Karpas-422 (cell line): ENCODE measurements around the gene ELK4. TPM values are rescaled to one million over a fixed set of nuclear protein-coding genes. Genes with fewer than 3 reads are reported as not detected.
A peak's percentile ranks its signal among the peaks of the same experiment; 100 is the strongest.

Experiments
- DNase-seq: peaks from one replicate; pipeline ENCODE4 v3.0.0-alpha.2; 2015
- H2AFZ ChIP-seq: fragments of 200-600 bp; sonication (generic); 2 replicates; pipeline ENCODE4 v1.6.1; 2014; ENCODE audit warnings: antibody characterized with exemption, low read length, mixed read lengths
- H3K27ac ChIP-seq: fragments of 200-600 bp; sonication (generic); 2 replicates; pipeline ENCODE4 v1.5.1; 2014; ENCODE audit warnings: mild to moderate bottlenecking, low read length, moderate library complexity
- H3K27me3 ChIP-seq: fragments of 200-600 bp; sonication (generic); 2 replicates; pipeline ENCODE4 v1.6.1; 2014; ENCODE audit warnings: low read length, mixed read lengths
- H3K36me3 ChIP-seq: fragments of 200-600 bp; sonication (generic); 2 replicates; pipeline ENCODE4 v1.6.1; 2014; ENCODE audit warnings: low read length, mixed read lengths; ENCODE audit not compliant: insufficient read depth
- H3K4me1 ChIP-seq: fragments of 200-600 bp; sonication (generic); 2 replicates; pipeline ENCODE4 v1.6.1; 2014; ENCODE audit warnings: mild to moderate bottlenecking, low read length, mixed read lengths
- H3K4me2 ChIP-seq: fragments of 200-600 bp; sonication (generic); 2 replicates; pipeline ENCODE4 v1.6.1; 2014; ENCODE audit warnings: low read length, low read depth, mild to moderate bottlenecking; ENCODE audit not compliant: poor library complexity, severe bottlenecking
- H3K4me3 ChIP-seq: fragments of 200-600 bp; sonication (generic); 2 replicates; pipeline ENCODE4 v1.5.1; 2014; ENCODE audit warnings: mild to moderate bottlenecking, antibody characterized with exemption, low read length, mixed read lengths
- H3K79me2 ChIP-seq: fragments of 200-600 bp; sonication (generic); 2 replicates; pipeline ENCODE4 v1.6.1; 2014; ENCODE audit warnings: mild to moderate bottlenecking, low read length, mixed read lengths
- H3K9ac ChIP-seq: fragments of 200-600 bp; sonication (generic); 2 replicates; pipeline ENCODE4 v1.6.0; 2014; ENCODE audit warnings: low read length
- H3K9me2 ChIP-seq: fragments of 200-600 bp; sonication (generic), shearing (Covaris generic); replicated peaks from 2 replicates; pipeline ENCODE4 v1.6.0; 2014; ENCODE audit warnings: mild to moderate bottlenecking, low read length, moderate library complexity; ENCODE audit not compliant: insufficient read depth
- H3K9me3 ChIP-seq: fragments of 300-700, 200-600 bp; sonication (generic); 2 replicates; pipeline ENCODE4 v1.6.1; 2014; ENCODE audit warnings: low read length, mixed read lengths
- H4K20me1 ChIP-seq: fragments of 200-600 bp; sonication (generic); 2 replicates; pipeline ENCODE4 v1.6.1; 2014; ENCODE audit warnings: mild to moderate bottlenecking, antibody characterized with exemption, low read length, low read depth; ENCODE audit not compliant: insufficient read depth
- total RNA-seq: library from RNA; depleted of rRNA; stranded (reverse); fragments of >200 nt; shearing (Covaris generic); gene quantifications from 2 replicates; pipeline ENCODE4 v1.2.3, GENCODE V29; 2014; ENCODE audit warnings: low replicate concordance; rRNA removed

Gene ELK4
- total RNA-seq: 24.4 and 57.3 TPM in 2 replicates

- Histone ChIP-seq H3K4me1 (peaks cover 44% of the 10 kb centered on the region), H3K79me2 (peaks cover 40% of the 10 kb centered on the region), H2AFZ (peak within 1 kb of the TSS; percentile 73; the same call in 1 of the 2 replicates), H3K4me2 (peak within 1 kb of the TSS; percentile 97), H3K27ac (peak within 1 kb of the TSS; percentile 95), H3K9ac (peak within 1 kb of the TSS; percentile 94), H4K20me1 (0 out of 2 replicates have a peak, but pooled peaks cover 10% of the 10 kb centered on the region), H3K4me3 (peak within 1 kb of the TSS; percentile 92), H3K9me3 (no peaks in the 10 kb centered on the region), H3K36me3 (no peaks in the 10 kb centered on the region), H3K27me3 (no peaks in the 10 kb centered on the region), H3K9me2 (no peaks in the 10 kb centered on the region)
- peak; percentile 99 for DNase-seq
Observed at GRCh38 chr1:205631768-205632668, at the start of gene ELK4. Gene ELK4 (minus strand): TSS chr1:205632011. CDS start chr1:205623882, 8,129 bp downstream.

- Histone ChIP-seq H4K20me1 (0 out of 2 replicates have a peak, but pooled peaks cover 3% of the 10 kb centered on the region), H3K27me3 (no peaks in the 10 kb centered on the region), H3K4me1 (peaks cover 4% of the 10 kb centered on the region), H3K9ac (no peak overlapping the region), H3K79me2 (no peaks in the 10 kb centered on the region), H3K9me3 (no peaks in the 10 kb centered on the region), H3K4me3 (no peak overlapping the region), H3K4me2 (no peak overlapping the region), H2AFZ (no peak overlapping the region), H3K27ac (no peak overlapping the region), H3K36me3 (no peaks in the 10 kb centered on the region), H3K9me2 (no peaks in the 10 kb centered on the region)
- DNase-seq: no peak
Observed at GRCh38 chr1:205681364-205681763, 49.6 kb upstream of the ELK4 start.

GRCh38 chr1:205680073-205680851, 48.5 kb upstream of the ELK4 start, which contains the start of gene SLC45A3:
Gene SLC45A3 (minus strand): TSS chr1:205680509. CDS start chr1:205664656, 15,853 bp downstream.
- peak within 1 kb of the TSS; percentile 65 for H3K4me2 ChIP-seq
- no peak for DNase-seq
- H3K9me3 ChIP-seq: no peaks in the 10 kb centered on the region
- 0 out of 2 replicates have a peak, but pooled peaks cover 3% of the 10 kb centered on the region for H4K20me1 ChIP-seq
- no peak within 1 kb of the TSS for H3K27ac ChIP-seq
- H3K9me2 ChIP-seq: no peaks in the 10 kb centered on the region
- H3K27me3 ChIP-seq: no peaks in the 10 kb centered on the region
- H3K9ac ChIP-seq: peak within 1 kb of the TSS; percentile 48
- no peaks in the 10 kb centered on the region for H3K36me3 ChIP-seq
- peaks cover 4% of the 10 kb centered on the region for H3K4me1 ChIP-seq
- no peak within 1 kb of the TSS for H2AFZ ChIP-seq
- H3K4me3 ChIP-seq: peak within 1 kb of the TSS; percentile 63; the same call in 1 of the 2 replicates
- H3K79me2 ChIP-seq: no peaks in the 10 kb centered on the region

GRCh38 chr1:205678286-205679111, 46.7 kb upstream of the ELK4 start:
- H4K20me1 ChIP-seq: 0 out of 2 replicates have a peak, but pooled peaks cover 3% of the 10 kb centered on the region
- H3K27ac ChIP-seq: no peak overlapping the region
- no peaks in the 10 kb centered on the region for H3K79me2 ChIP-seq
- no peak overlapping the region for H3K4me2 ChIP-seq
- H3K27me3 ChIP-seq: no peaks in the 10 kb centered on the region
- no peak overlapping the region for H3K9ac ChIP-seq
- H3K36me3 ChIP-seq: no peaks in the 10 kb centered on the region
- no peaks in the 10 kb centered on the region for H3K9me2 ChIP-seq
- DNase-seq: no peak
- H3K9me3 ChIP-seq: no peaks in the 10 kb centered on the region
- H2AFZ ChIP-seq: no peak overlapping the region
- no peak overlapping the region for H3K4me3 ChIP-seq
- peaks cover 4% of the 10 kb centered on the region for H3K4me1 ChIP-seq

GRCh38 chr1:205677167-205677566, 45.4 kb upstream of the ELK4 start:
- H3K9ac ChIP-seq: no peak overlapping the region
- H3K27ac ChIP-seq: no peak overlapping the region
- no peaks in the 10 kb centered on the region for H3K79me2 ChIP-seq
- H4K20me1 ChIP-seq: 0 out of 2 replicates have a peak, but pooled peaks cover 3% of the 10 kb centered on the region
- no peak for DNase-seq
- no peaks in the 10 kb centered on the region for H3K36me3 ChIP-seq
- H2AFZ ChIP-seq: no peak overlapping the region
- H3K9me3 ChIP-seq: no peaks in the 10 kb centered on the region
- H3K4me2 ChIP-seq: no peak overlapping the region
- no peak overlapping the region for H3K4me3 ChIP-seq
- peaks cover 4% of the 10 kb centered on the region for H3K4me1 ChIP-seq
- no peaks in the 10 kb centered on the region for H3K27me3 ChIP-seq
- H3K9me2 ChIP-seq: no peaks in the 10 kb centered on the region

- Histone ChIP-seq H3K9me3 (no peaks in the 10 kb centered on the region), H2AFZ (no peak overlapping the region), H3K4me1 (peaks cover 4% of the 10 kb centered on the region), H3K27me3 (no peaks in the 10 kb centered on the region), H3K9ac (no peak overlapping the region), H3K36me3 (no peaks in the 10 kb centered on the region), H3K9me2 (no peaks in the 10 kb centered on the region), H4K20me1 (0 out of 2 replicates have a peak, but pooled peaks cover 3% of the 10 kb centered on the region), H3K4me3 (no peak overlapping the region), H3K27ac (no peak overlapping the region), H3K4me2 (no peak overlapping the region), H3K79me2 (no peaks in the 10 kb centered on the region)
- no peak for DNase-seq
Observed at GRCh38 chr1:205676597-205676996, 44.8 kb upstream of the ELK4 start.

- DNase-seq: no peak
- H2AFZ ChIP-seq: no peak overlapping the region
- H3K27me3 ChIP-seq: no peaks in the 10 kb centered on the region
- peaks cover 4% of the 10 kb centered on the region for H3K4me1 ChIP-seq
- no peaks in the 10 kb centered on the region for H3K36me3 ChIP-seq
- H3K9me3 ChIP-seq: no peaks in the 10 kb centered on the region
- H3K4me3 ChIP-seq: no peak overlapping the region
- 0 out of 2 replicates have a peak, but pooled peaks cover 3% of the 10 kb centered on the region for H4K20me1 ChIP-seq
- H3K79me2 ChIP-seq: no peaks in the 10 kb centered on the region
- H3K4me2 ChIP-seq: no peak overlapping the region
- no peaks in the 10 kb centered on the region for H3K9me2 ChIP-seq
- H3K27ac ChIP-seq: no peak overlapping the region
- no peak overlapping the region for H3K9ac ChIP-seq
Observed at GRCh38 chr1:205676002-205676401, 44.2 kb upstream of the ELK4 start.
